ENCODE data around the gene GRID1. TPM values are rescaled to one million over a fixed set of nuclear protein-coding genes. Genes with fewer than 3 reads are reported as not detected.

The GRID1 gene
- total RNA-seq, 4 donors from 2014 or later: 0.88 to 7.3 (median 4.1) TPM

- Histone ChIP-seq H3K27ac (no peak overlapping the region), H3K9me3 (no peaks in the 10 kb centered on the region), H3K4me3 (no peak overlapping the region), H3K36me3 (no peaks in the 10 kb centered on the region), H3K4me1 (no peaks in the 10 kb centered on the region), H3K27me3 (no peaks in the 10 kb centered on the region)
- no peak for DNase-seq
- intact Hi-C loops (cut with DNase I; ENCODE audit: low total_unique reads): no loop called here
- TF ChIP-seq CTCF (IDR thresholded peaks at IDR 0.05) (no peak), POLR2A (IDR thresholded peaks at IDR 0.05) (no peak)
Observed at GRCh38 chr10:85610381-85611092, 756.1 kb downstream of the GRID1 start.

GRCh38 chr10:85609509-85609908 lies 757.1 kb downstream of the GRID1 start:
- no peaks in the 10 kb centered on the region for H3K9me3 ChIP-seq
- intact Hi-C loops (cut with DNase I; ENCODE audit: low total_unique reads): no loop called here
- no peak for TF ChIP-seq POLR2A (IDR thresholded peaks at IDR 0.05)
- no peak for TF ChIP-seq CTCF (IDR thresholded peaks at IDR 0.05)

GRCh38 chr10:85608706-85609105 lies 757.9 kb downstream of the GRID1 start:
- DNase-seq: no peak
- Histone ChIP-seq H3K27ac (no peak overlapping the region), H3K27me3 (no peaks in the 10 kb centered on the region), H3K4me3 (no peak overlapping the region), H3K9me3 (no peaks in the 10 kb centered on the region), H3K4me1 (no peaks in the 10 kb centered on the region), H3K36me3 (no peaks in the 10 kb centered on the region)
- intact Hi-C loops (cut with DNase I; ENCODE audit: low total_unique reads): no loop called here
- TF ChIP-seq CTCF (IDR thresholded peaks at IDR 0.05) (no peak), POLR2A (IDR thresholded peaks at IDR 0.05) (no peak)

More at GRCh38 chr10:85609509-85609908, 757.1 kb downstream of the GRID1 start:
- Histone ChIP-seq H3K27ac (no peak overlapping the region), H3K27me3 (no peaks in the 10 kb centered on the region), H3K36me3 (no peaks in the 10 kb centered on the region), H3K4me1 (no peaks in the 10 kb centered on the region), H3K4me3 (no peak overlapping the region)
- no peak for DNase-seq

GRCh38 chr10:85607043-85607695 lies 759.4 kb downstream of the GRID1 start:
- H3K4me3 ChIP-seq: no peak overlapping the region
- H3K27ac ChIP-seq: no peak overlapping the region
- no peaks in the 10 kb centered on the region for H3K9me3 ChIP-seq
- no peaks in the 10 kb centered on the region for H3K27me3 ChIP-seq
- H3K4me1 ChIP-seq: no peaks in the 10 kb centered on the region
- no peak for DNase-seq
- no peaks in the 10 kb centered on the region for H3K36me3 ChIP-seq
- no peak for TF ChIP-seq POLR2A (IDR thresholded peaks at IDR 0.05)
- no peak for TF ChIP-seq CTCF (IDR thresholded peaks at IDR 0.05)
- intact Hi-C loops (cut with DNase I; ENCODE audit: low total_unique reads): no loop called here

- intact Hi-C loops (cut with DNase I; ENCODE audit: low total_unique reads): no loop called here
- H3K4me1 ChIP-seq: no peaks in the 10 kb centered on the region
- no peaks in the 10 kb centered on the region for H3K36me3 ChIP-seq
- H3K9me3 ChIP-seq: no peaks in the 10 kb centered on the region
- no peak overlapping the region for H3K27ac ChIP-seq
- no peak for DNase-seq
- no peak for TF ChIP-seq POLR2A (IDR thresholded peaks at IDR 0.05)
- TF ChIP-seq CTCF (IDR thresholded peaks at IDR 0.05): no peak
- H3K27me3 ChIP-seq: no peaks in the 10 kb centered on the region
- H3K4me3 ChIP-seq: no peak overlapping the region
Observed at GRCh38 chr10:85606401-85606800, 760.2 kb downstream of the GRID1 start.
